K562 (cell line): ENCODE measurements around the gene TMEM126A. TPM values are rescaled to one million over a fixed set of nuclear protein-coding genes. Genes with fewer than 3 reads are reported as not detected.

ENCODE experiments used
- CBFB ChIP-seq: sonication (generic); formaldehyde crosslinking; IDR thresholded peaks from 2 replicates; pipeline ENCODE4 v1.4.0; 2020; ENCODE audit warnings: mild to moderate bottlenecking, missing genetic modification reagents
- CREB1 ChIP-seq, 2 experiments: sonication (generic) in 1 of 2; formaldehyde crosslinking in 1 of 2; IDR thresholded peaks; 2 replicates each; pipeline versions ENCODE4 v1.6.1 to v1.8.0; 2012 to 2022; ENCODE audit warnings: inconsistent platforms in 1 of 2, mild to moderate bottlenecking in 1 of 2, missing genetic modification reagents in 1 of 2, moderate library complexity in 1 of 2
- DDX20 ChIP-seq: fragments of 450-650 bp; IDR thresholded peaks from 2 replicates; pipeline ENCODE4 v1.6.1; 2016; ENCODE audit warnings: missing genetic modification characterization, low read depth, mild to moderate bottlenecking, missing compliant biosample characterization, moderate library complexity
- ELF2 ChIP-seq: fragments of 250-450 bp; sonication (Bioruptor Pico); IDR thresholded peaks from 2 replicates; pipeline ENCODE4 v1.5.0; 2021; ENCODE audit warnings: mild to moderate bottlenecking
- ELF4 ChIP-seq: fragments of 450-650 bp; formaldehyde crosslinking; IDR thresholded peaks from 2 replicates; pipeline ENCODE4 v1.4.0; 2022; ENCODE audit warnings: missing genetic modification characterization
- FOXP1 ChIP-seq: sonication (generic); formaldehyde crosslinking; IDR thresholded peaks from 2 replicates; pipeline ENCODE4 v1.8.0; 2022; ENCODE audit warnings: mild to moderate bottlenecking, missing genetic modification reagents
- IRF1 ChIP-seq: sonication (generic); formaldehyde crosslinking; IDR thresholded peaks from 2 replicates; pipeline ENCODE4 v1.8.0; 2022; ENCODE audit warnings: missing genetic modification reagents, mild to moderate bottlenecking, borderline replicate concordance
- MXD1 ChIP-seq: fragments of 250-450 bp; sonication (Bioruptor Pico); IDR thresholded peaks from 2 replicates; pipeline ENCODE4 v1.8.0; 2021; ENCODE audit warnings: borderline replicate concordance, mild to moderate bottlenecking, moderate library complexity; ENCODE audit not compliant: poor library complexity, severe bottlenecking
- MYNN ChIP-seq, 2 experiments: sonication (generic); formaldehyde crosslinking in 1 of 2; IDR thresholded peaks; 2 replicates each; pipeline versions ENCODE4 v1.5.0 to v1.6.1; 2016 to 2020; ENCODE audit warnings: antibody characterized with exemption in 1 of 2, missing genetic modification reagents in 1 of 2
- NR3C1 ChIP-seq: sonication (generic); formaldehyde crosslinking; IDR thresholded peaks from 2 replicates; pipeline ENCODE4 v1.8.1; 2022; ENCODE audit warnings: missing genetic modification reagents
- PKNOX1 ChIP-seq: fragments of 450-650 bp; IDR thresholded peaks from 2 replicates; pipeline ENCODE4 v1.6.1; 2016
- SAP30 ChIP-seq: fragments of 200-600 bp; sonication (generic); IDR thresholded peaks from 2 replicates; pipeline ENCODE4 v1.6.1; 2012; ENCODE audit warnings: borderline replicate concordance, low read depth, mild to moderate bottlenecking, moderate library complexity, low read length, control low read depth, inconsistent platforms; ENCODE audit not compliant: insufficient read depth, poor library complexity, severe bottlenecking
- SMARCA5 ChIP-seq: fragments of 450-650 bp; IDR thresholded peaks from 2 replicates; pipeline ENCODE4 v1.6.1; 2016
- WHSC1 ChIP-seq: IDR thresholded peaks from one replicate; pipeline ENCODE4 v1.6.1; 2012; ENCODE audit warnings: low read length, control low read depth, inconsistent platforms
- ZFP1 ChIP-seq: fragments of 450-650 bp; formaldehyde crosslinking; IDR thresholded peaks from 2 replicates; pipeline ENCODE4 v1.4.0; 2020; ENCODE audit warnings: mild to moderate bottlenecking, mixed read lengths
- ZNF146 ChIP-seq: IDR thresholded peaks from one replicate; pipeline ENCODE4 v1.6.1; 2018; ENCODE audit warnings: missing compliant biosample characterization; ENCODE audit not compliant: unreplicated experiment
- ZNF217 ChIP-seq: sonication (generic); formaldehyde crosslinking; IDR thresholded peaks from 2 replicates; pipeline ENCODE4 v1.8.0; 2022; ENCODE audit warnings: mild to moderate bottlenecking, missing genetic modification reagents
- ZNF445 ChIP-seq: fragments of 250-450 bp; sonication (Bioruptor Pico); IDR thresholded peaks from 2 replicates; pipeline ENCODE4 v1.4.0; 2020; ENCODE audit warnings: low read depth, mild to moderate bottlenecking, moderate library complexity
- ZNF518B ChIP-seq: fragments of 250-450 bp; sonication (Bioruptor Pico); IDR thresholded peaks from 2 replicates; pipeline ENCODE4 v1.5.0; 2021; ENCODE audit warnings: mild to moderate bottlenecking, moderate library complexity
- ZNF57 ChIP-seq: fragments of 450-650 bp; formaldehyde crosslinking; IDR thresholded peaks from 2 replicates; pipeline ENCODE4 v1.4.0; 2020; ENCODE audit warnings: mild to moderate bottlenecking, moderate library complexity
- ZNF717 ChIP-seq: fragments of 250-450 bp; sonication (Bioruptor Pico); IDR thresholded peaks from 2 replicates; pipeline ENCODE4 v1.5.0; 2021
- ZNF79 ChIP-seq: fragments of 250-450 bp; sonication (Bioruptor Pico); IDR thresholded peaks from 2 replicates; pipeline ENCODE4 v1.4.0; 2020; ENCODE audit warnings: low read depth, mild to moderate bottlenecking, moderate library complexity
- polyA plus RNA-seq, 8 experiments: library from polyadenylated mRNA; depleted of rRNA in 4 of 8; stranded (reverse) in 5 of 8; unstranded in 3 of 8; fragments of >200 nt; fragmentation: Nextera tagmentation in 2 of 8; fragmentation: Illumina TruSeq in 1 of 8; extraction: Ambion mirVana in 2 of 8; extraction: Trizol in 1 of 8; gene quantifications; 2 replicates each; pipeline versions ENCODE4 v1.2.1 to v1.2.3, GENCODE V29; 2011 to 2014; ENCODE audit warnings: inconsistent platforms in 1 of 8, missing spikeins in 1 of 8
- total RNA-seq, 7 experiments: library from RNA; depleted of rRNA in 6 of 7; stranded (reverse); fragments of >200 nt in 6 of 7; fragmentation: Illumina TruSeq in 2 of 7; extraction: Trizol in 2 of 7; gene quantifications; 2 replicates each; pipeline versions ENCODE4 v1.2.1 to v1.2.3, GENCODE V29; 2011 to 2021; ENCODE audit warnings: low replicate concordance in 1 of 7

TMEM126A gene
- total and polyA plus RNA-seq, 9 of the 15 experiments (the other 6 are each of a cell fraction or from before 2014, with no cell fraction given) = 19.3 to 154 (median 56.3) TPM

GRCh38 chr11:85664615-85665481, 17.1 kb downstream of the TMEM126A start, which contains the start of gene CREBZF (continued):
- TF ChIP-seq PKNOX1 (no peak), FOXP1 (CRISPR knock-in tag) (no peak), ZNF518B (no peak), SMARCA5 (no peak), ZNF79 (CRISPR knock-in tag) (0 out of 2 replicates have a peak, but pooled peaks have one; percentile 17), ZFP1 (CRISPR knock-in tag) (no peak), MYNN (IDR thresholded peaks at IDR 0.05) (0 out of 2 replicates have a peak, but pooled peaks have one; percentile 35), MYNN (CRISPR knock-in tag; IDR thresholded peaks at IDR 0.05) (no peak), ZNF146 (CRISPR knock-in tag) (no peak), DDX20 (tag) (no peak), ZNF445 (CRISPR knock-in tag) (no peak), SAP30 (peak; percentile 30), ZNF217 (CRISPR knock-in tag) (no peak), WHSC1 (no peak), ELF4 (CRISPR knock-in tag) (no peak), NR3C1 (CRISPR knock-in tag) (peak; percentile 69), IRF1 (CRISPR knock-in tag) (0 out of 2 replicates have a peak, but pooled peaks have one; percentile 55), ZNF57 (CRISPR knock-in tag) (no peak), CREB1 (IDR thresholded peaks at IDR 0.05) (peak; percentile 55; the same call in 1 of the 2 replicates), CREB1 (CRISPR knock-in tag; IDR thresholded peaks at IDR 0.05) (no peak), MXD1 (CRISPR knock-in tag) (no peak), CBFB (CRISPR knock-in tag) (peak; percentile 69; the same call in 1 of the 2 replicates), ELF2 (CRISPR knock-in tag) (peak; percentile 89), ZNF717 (CRISPR knock-in tag) (no peak)
